B cell (primary cell): Measurements from ENCODE around the gene AUTS2. TPM values are rescaled to one million over a fixed set of nuclear protein-coding genes. Genes with fewer than 3 reads are reported as not detected.
A peak's percentile ranks its signal among the peaks of the same experiment; 100 is the strongest.

Experiments used
- ATAC-seq: fragments of 200-7000 bp; cut with Tn5 transposase; one replicate; pipeline ENCODE4 v1.10.0; 2021; ENCODE audit warnings: low read depth, mild to moderate bottlenecking, moderate number of reproducible peaks, moderate library complexity
- CTCF ChIA-PET: fragments of 350-600 bp; sonication (Branson Sonifier 250); formaldehyde crosslinking; loops from one replicate; lab custom pipeline; 2021; ENCODE audit warnings: antibody characterized with exemption, inconsistent platforms; lab: Charles Lee
- POLR2A ChIA-PET: fragments of 350-600 bp; sonication (Branson Sonifier 250); formaldehyde crosslinking; loops from one replicate; lab custom pipeline; 2021; ENCODE audit warnings: antibody characterized with exemption; lab: Charles Lee
- DNase-seq: peaks from one replicate; pipeline ENCODE4 v3.0.0; 2013
- H2AFZ ChIP-seq: 2 replicates; pipeline ENCODE4 v1.6.1; 2012; ENCODE audit warnings: mild to moderate bottlenecking, low read depth, low read length; ENCODE audit not compliant: insufficient read depth, poor library complexity, severe bottlenecking
- H3K27ac ChIP-seq, 2 donors: 1 replicate in 1 of 2; 2 replicates in 1 of 2; pipeline ENCODE4 v1.5.1; 2012 to 2013; ENCODE audit warnings: low read length in 2 of 2, mild to moderate bottlenecking in 2 of 2, moderate library complexity in 1 of 2
- H3K27me3 ChIP-seq, 4 experiments: fragments of 200-600 bp in 1 of 4; sonication (generic) in 1 of 4; replicated peaks in 1 of 4; 1 replicate in 2 of 4; 2 replicates in 2 of 4; pipeline versions ENCODE4 v1.6.1 to v1.7.0; 2013 to 2016; ENCODE audit warnings: low read length in 3 of 4, mild to moderate bottlenecking in 2 of 4, mixed read lengths in 1 of 4, moderate library complexity in 1 of 4; ENCODE audit not compliant: insufficient read depth in 4 of 4, control insufficient read depth in 3 of 4; ENCODE audit errors: control extremely low read depth in 1 of 4
- H3K36me3 ChIP-seq, 2 experiments: replicated peaks in 1 of 2; 1 replicate in 1 of 2; 2 replicates in 1 of 2; pipeline versions ENCODE4 v1.6.1 to v1.7.1; 2013; ENCODE audit warnings: low read length in 1 of 2; ENCODE audit not compliant: insufficient read depth in 2 of 2, control insufficient read depth in 1 of 2; ENCODE audit errors: control extremely low read depth in 1 of 2, extremely low read depth in 1 of 2
- H3K4me1 ChIP-seq, 2 donors: fragments of 200-600 bp in 1 of 2; sonication (generic) in 1 of 2; 1 replicate in 1 of 2; 2 replicates in 1 of 2; pipeline versions ENCODE4 v1.5.1 to v1.6.1; 2013 to 2017; ENCODE audit warnings: low read length in 2 of 2; ENCODE audit not compliant: control insufficient read depth in 2 of 2, insufficient read depth in 2 of 2
- H3K4me2 ChIP-seq: replicated peaks from 2 replicates; pipeline ENCODE3; 2012; ENCODE audit warnings: mild to moderate bottlenecking, low read depth, low read length; ENCODE audit not compliant: poor library complexity, severe bottlenecking
- H3K4me3 ChIP-seq, 5 experiments: fragments of 200-600 bp in 1 of 5; sonication (generic) in 1 of 5; 1 replicate in 3 of 5; 2 replicates in 2 of 5; pipeline versions ENCODE4 v1.5.1 to v1.7.0; 2011 to 2016; ENCODE audit warnings: low read length in 4 of 5, mild to moderate bottlenecking in 4 of 5, low read depth in 2 of 5, control low read depth in 1 of 5, moderate library complexity in 1 of 5; ENCODE audit not compliant: insufficient read depth in 1 of 5; ENCODE audit errors: control extremely low read depth in 1 of 5, extremely low read depth in 1 of 5
- H3K79me2 ChIP-seq: fragments of 200-600 bp; sonication (generic); one replicate; pipeline ENCODE4 v1.6.0; 2016; ENCODE audit warnings: low read length; ENCODE audit not compliant: control insufficient read depth, insufficient read depth
- H3K9ac ChIP-seq: fragments of 200-600 bp; sonication (generic); 2 replicates; pipeline ENCODE4 v1.6.1; 2017; ENCODE audit warnings: mild to moderate bottlenecking, low read length, moderate library complexity
- H3K9me3 ChIP-seq, 3 donors: one replicate each; pipeline versions ENCODE4 v1.6.1 to v1.7.1; 2013; ENCODE audit warnings: low read length in 2 of 3; ENCODE audit not compliant: control insufficient read depth in 2 of 3, insufficient read depth in 1 of 3; ENCODE audit errors: control extremely low read depth in 1 of 3
- H4K20me1 ChIP-seq: 2 replicates; pipeline ENCODE4 v1.6.0; 2012; ENCODE audit warnings: mild to moderate bottlenecking, low read length; ENCODE audit not compliant: insufficient read depth, control insufficient read depth, poor library complexity, severe bottlenecking
- H3K27ac Mint-ChIP-seq: one replicate; pipeline ENCODE4 v1.8.0; 2021; ENCODE audit warnings: mixed read lengths
- H3K27me3 Mint-ChIP-seq: one replicate; pipeline ENCODE4 v1.8.0; 2021; ENCODE audit warnings: mixed read lengths
- H3K4me1 Mint-ChIP-seq: one replicate; pipeline ENCODE4 v1.8.0; 2021; ENCODE audit warnings: mixed read lengths
- H3K4me3 Mint-ChIP-seq: one replicate; pipeline ENCODE4 v1.8.0; 2021; ENCODE audit warnings: mixed read lengths
- H3K9me3 Mint-ChIP-seq: one replicate; pipeline ENCODE4 v1.8.0; 2022; ENCODE audit warnings: mixed read lengths; ENCODE audit not compliant: insufficient read depth
- CTCF ChIP-seq: fragments of 200-600 bp; IDR thresholded peaks from one replicate; pipeline ENCODE4 v1.8.0; 2022; ENCODE audit warnings: antibody characterized with exemption, mild to moderate bottlenecking
- EZH2 ChIP-seq: IDR thresholded peaks from 2 replicates; pipeline ENCODE4 v1.6.1; 2012; ENCODE audit warnings: borderline replicate concordance, low read depth, mild to moderate bottlenecking, moderate library complexity, low read length; ENCODE audit not compliant: insufficient read depth, poor library complexity, severe bottlenecking
- WGBS: methylation state at CpG from one replicate; pipeline ENCODE4 v1.1.5; 2013; ENCODE audit warnings: missing lambda C conversion rate; ENCODE audit not compliant: insufficient coverage; 5-methylcytosine and 5-hydroxymethylcytosine counted together
- intact Hi-C: fragments of 100-400 bp; cut with micrococcal nuclease; formaldehyde crosslinking; loops from one replicate; pipeline ENCODE4 v1.10.0; 2022
- polyA plus RNA-seq: library from polyadenylated mRNA; depleted of rRNA; stranded (reverse); fragments of >200 nt; gene quantifications from 2 replicates; pipeline ENCODE4 v1.2.3, GENCODE V29; 2012
- total RNA-seq, 2 donors: library from RNA; stranded (reverse); fragments of 120-200 nt in 1 of 2; gene quantifications; 1 replicate in 1 of 2; 2 replicates in 1 of 2; pipeline versions ENCODE4 v1.2.3 to v1.2.4, GENCODE V29; 2013 to 2022

AUTS2 gene
- total and polyA plus RNA-seq, 2 donors (not counting 1 experiment from before 2014, with no cell fraction given) = 22.3 to 35.0 TPM

GRCh38 chr7:69693042-69693441, 94.8 kb downstream of the AUTS2 start:
- Histone ChIP-seq H3K9ac (no peak overlapping the region), H3K9me3 (peaks cover 0 to 4% (median 0%) of the 10 kb centered on the region in 3 donors), H3K4me2 (no peak overlapping the region), H3K27me3 (no peaks in the 10 kb centered on the region), H3K27ac (no peak overlapping the region), H3K79me2 (no peaks in the 10 kb centered on the region), H2AFZ (no peak overlapping the region), H4K20me1 (no peaks in the 10 kb centered on the region), H3K36me3 (no peaks in the 10 kb centered on the region), H3K4me3 (no peak overlapping the region), H3K4me1 (peaks cover 24 to 26% of the 10 kb centered on the region in 2 donors)
- H3K9me3 Mint-ChIP-seq = no peaks in the 10 kb centered on the region
- CTCF ChIA-PET = no interaction called here
- intact Hi-C loops = no loop called here
- TF ChIP-seq CTCF (no peak), EZH2 (no peak)
- POLR2A ChIA-PET = no interaction called here
- 0% methylated on average over 1 of the region's 1 CpG for WGBS
- H3K27me3 Mint-ChIP-seq = no peaks in the 10 kb centered on the region
- H3K4me1 Mint-ChIP-seq = peaks cover 38% of the 10 kb centered on the region
- no peak overlapping the region for H3K27ac Mint-ChIP-seq
- DNase-seq = no peak
- no peak for ATAC-seq
- no peak overlapping the region for H3K4me3 Mint-ChIP-seq

GRCh38 chr7:69696054-69696591, 97.8 kb downstream of the AUTS2 start:
- intact Hi-C loops = no loop called here
- ChIA-PET POLR2A (no interaction called here), CTCF (no interaction called here)
- no peaks in the 10 kb centered on the region for H3K27me3 ChIP-seq
- peak overlapping the region; percentile 3 for H2AFZ ChIP-seq
- no peak overlapping the region for H3K9ac ChIP-seq
- TF ChIP-seq CTCF (no peak), EZH2 (no peak)
- no peaks in the 10 kb centered on the region for H3K36me3 ChIP-seq
- H3K4me3 ChIP-seq = no peak overlapping the region
- H3K4me1 ChIP-seq = peaks cover 24 to 26% of the 10 kb centered on the region in 2 donors
- no peaks in the 10 kb centered on the region for H4K20me1 ChIP-seq
- ATAC-seq (peak; percentile 87), DNase-seq (peak; percentile 56)
- H3K27ac ChIP-seq = no peak overlapping the region
- peaks cover 41% of the 10 kb centered on the region for H3K4me1 Mint-ChIP-seq
- no peak overlapping the region for H3K27ac Mint-ChIP-seq
- no peaks in the 10 kb centered on the region for H3K9me3 Mint-ChIP-seq
- 0% methylated on average over 4 of the region's 7 CpGs for WGBS
- peaks cover 0 to 2% (median 0%) of the 10 kb centered on the region in 3 donors for H3K9me3 ChIP-seq
- H3K4me3 Mint-ChIP-seq = peak overlapping the region; percentile 53
- no peaks in the 10 kb centered on the region for H3K79me2 ChIP-seq
- H3K27me3 Mint-ChIP-seq = no peaks in the 10 kb centered on the region
- H3K4me2 ChIP-seq = peak overlapping the region; percentile 41
